HepG2 (cell line): ENCODE results near the gene INHBB. TPM values are rescaled to one million over a fixed set of nuclear protein-coding genes. Genes with fewer than 3 reads are reported as not detected.
A peak's percentile ranks its signal among the peaks of the same experiment; 100 is the strongest.

Experiments used
- DNMT1 ChIP-seq: sonication (generic); formaldehyde crosslinking; IDR thresholded peaks from 2 replicates; pipeline ENCODE4 v1.5.1; 2020; ENCODE audit warnings: mild to moderate bottlenecking, missing genetic modification reagents
- HMG20A ChIP-seq: IDR thresholded peaks from 2 replicates; pipeline ENCODE4 v1.6.1; 2016; ENCODE audit warnings: borderline replicate concordance
- HNRNPUL1 ChIP-seq: fragments of 200-400 bp; formaldehyde crosslinking; IDR thresholded peaks from 2 replicates; pipeline ENCODE4 v1.6.1; 2017; ENCODE audit warnings: low read depth, mild to moderate bottlenecking, low read length, moderate library complexity
- KLF12 ChIP-seq: sonication (generic); formaldehyde crosslinking; IDR thresholded peaks from 2 replicates; pipeline ENCODE4 v1.4.0; 2020; ENCODE audit warnings: missing genetic modification reagents, borderline replicate concordance
- ZNF317 ChIP-seq: sonication (generic); formaldehyde crosslinking; IDR thresholded peaks from 2 replicates; pipeline ENCODE4 v1.5.0; 2020; ENCODE audit warnings: mild to moderate bottlenecking, missing genetic modification reagents
- ZNF329 ChIP-seq: sonication (generic); formaldehyde crosslinking; IDR thresholded peaks from 2 replicates; pipeline ENCODE4 v1.9.0; 2021; ENCODE audit warnings: low read depth, mild to moderate bottlenecking, missing genetic modification reagents
- ZNF615 ChIP-seq: sonication (generic); formaldehyde crosslinking; IDR thresholded peaks from 2 replicates; pipeline ENCODE4 v1.5.0; 2020; ENCODE audit warnings: mild to moderate bottlenecking, missing genetic modification reagents, borderline replicate concordance
- ZNF7 ChIP-seq: IDR thresholded peaks from 2 replicates; pipeline ENCODE4 v1.6.1; 2016; ENCODE audit warnings: missing biosample characterization, missing genetic modification reagents
- ZNF879 ChIP-seq: sonication (generic); formaldehyde crosslinking; IDR thresholded peaks from 2 replicates; pipeline ENCODE4 v1.8.1; 2023; ENCODE audit warnings: missing genetic modification reagents
- polyA plus RNA-seq, 8 experiments: library from polyadenylated mRNA; depleted of rRNA in 3 of 8; stranded (reverse) in 7 of 8; unstranded in 1 of 8; fragments of >200 nt; fragmentation: Illumina TruSeq in 4 of 8; extraction: Trizol in 4 of 8; gene quantifications; 2 replicates each; pipeline versions ENCODE4 v1.2.1 to v1.2.3, GENCODE V29; 2011 to 2016; ENCODE audit warnings: low read depth in 4 of 8, missing spikeins in 1 of 8, mixed read lengths in 1 of 8; ENCODE audit not compliant: insufficient read depth in 1 of 8
- total RNA-seq, 5 experiments: library from RNA; depleted of rRNA; stranded (reverse); fragments of >200 nt; fragmentation: Illumina TruSeq; extraction: Trizol; gene quantifications; 2 replicates each; pipeline ENCODE4 v1.2.3, GENCODE V29; 2016; ENCODE audit warnings: low read depth in 1 of 5
- TF ChIP-seq, protein P1 (sequence below): IDR thresholded peaks from 2 replicates; pipeline ENCODE4 v1.6.1; 2016; ENCODE audit warnings: missing genetic modification reagents, missing compliant biosample characterization
- TF ChIP-seq, protein P2 (sequence below): sonication (generic); formaldehyde crosslinking; conservative IDR thresholded peaks from 2 replicates; pipeline ENCODE4 v1.8.0; 2022; ENCODE audit warnings: missing genetic modification reagents
- TF ChIP-seq, protein P3 (sequence below): sonication (generic); formaldehyde crosslinking; IDR thresholded peaks from 2 replicates; pipeline ENCODE4 v1.5.0; 2020; ENCODE audit warnings: mild to moderate bottlenecking, missing genetic modification reagents
- TF ChIP-seq, protein P4 (sequence below), 2 experiments: sonication (generic) in 1 of 2; formaldehyde crosslinking in 1 of 2; IDR thresholded peaks; 2 replicates each; pipeline versions ENCODE4 v1.4.0 to v1.6.1; 2018 to 2020; ENCODE audit warnings: missing genetic modification reagents in 2 of 2, borderline replicate concordance in 1 of 2, low read depth in 1 of 2, mild to moderate bottlenecking in 1 of 2, missing biosample characterization in 1 of 2
- TF ChIP-seq, protein P5 (sequence below): sonication (generic); formaldehyde crosslinking; IDR thresholded peaks from 2 replicates; pipeline ENCODE4 v1.8.0; 2022; ENCODE audit warnings: missing genetic modification reagents, mild to moderate bottlenecking, moderate library complexity, borderline replicate concordance

Gene INHBB
- total and polyA plus RNA-seq, 2 of the 13 experiments (the other 11 are each of a cell fraction or from before 2014, with no cell fraction given), result 0.20 to 1.7 TPM

DNA sequence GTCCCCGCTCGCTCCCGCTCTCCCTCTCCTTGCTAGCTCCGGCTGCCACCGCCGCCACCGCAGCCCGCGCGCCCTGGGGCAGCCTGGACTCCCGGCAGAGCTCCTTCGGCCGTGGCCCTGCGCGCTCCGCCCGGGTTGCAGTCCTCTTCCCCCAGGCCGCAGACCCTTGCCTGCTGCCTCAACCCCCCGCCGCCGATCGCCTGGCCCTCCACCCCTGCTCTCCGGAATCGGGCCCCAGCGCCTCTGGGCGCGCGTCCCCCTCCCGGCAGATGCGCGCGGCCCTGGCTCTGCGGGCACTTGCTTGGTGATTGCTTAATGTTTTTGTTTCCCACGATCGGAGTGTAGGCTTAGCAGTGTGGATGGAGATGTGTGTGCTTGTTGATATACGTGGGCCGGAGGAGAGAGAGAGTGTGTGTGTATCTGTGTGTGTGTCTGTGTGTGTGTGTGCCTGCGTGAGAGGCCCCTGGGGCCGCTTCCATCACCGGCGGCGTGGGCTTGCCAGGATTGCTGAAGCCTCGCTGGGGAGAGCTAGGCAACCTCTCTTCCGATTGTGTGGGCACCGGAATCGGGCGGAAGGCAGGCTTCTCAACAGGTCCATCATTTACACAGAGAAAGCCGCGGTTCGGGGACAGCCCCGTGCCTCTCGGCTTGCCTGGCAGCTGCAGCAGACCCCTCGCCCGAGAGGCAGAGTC lies 877 bp downstream of the INHBB start (continued):
- TF ChIP-seq, protein P1, sequence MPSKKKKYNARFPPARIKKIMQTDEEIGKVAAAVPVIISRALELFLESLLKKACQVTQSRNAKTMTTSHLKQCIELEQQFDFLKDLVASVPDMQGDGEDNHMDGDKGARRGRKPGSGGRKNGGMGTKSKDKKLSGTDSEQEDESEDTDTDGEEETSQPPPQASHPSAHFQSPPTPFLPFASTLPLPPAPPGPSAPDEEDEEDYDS (CRISPR knock-in tag), result no peak
- TF ChIP-seq, protein P2, sequence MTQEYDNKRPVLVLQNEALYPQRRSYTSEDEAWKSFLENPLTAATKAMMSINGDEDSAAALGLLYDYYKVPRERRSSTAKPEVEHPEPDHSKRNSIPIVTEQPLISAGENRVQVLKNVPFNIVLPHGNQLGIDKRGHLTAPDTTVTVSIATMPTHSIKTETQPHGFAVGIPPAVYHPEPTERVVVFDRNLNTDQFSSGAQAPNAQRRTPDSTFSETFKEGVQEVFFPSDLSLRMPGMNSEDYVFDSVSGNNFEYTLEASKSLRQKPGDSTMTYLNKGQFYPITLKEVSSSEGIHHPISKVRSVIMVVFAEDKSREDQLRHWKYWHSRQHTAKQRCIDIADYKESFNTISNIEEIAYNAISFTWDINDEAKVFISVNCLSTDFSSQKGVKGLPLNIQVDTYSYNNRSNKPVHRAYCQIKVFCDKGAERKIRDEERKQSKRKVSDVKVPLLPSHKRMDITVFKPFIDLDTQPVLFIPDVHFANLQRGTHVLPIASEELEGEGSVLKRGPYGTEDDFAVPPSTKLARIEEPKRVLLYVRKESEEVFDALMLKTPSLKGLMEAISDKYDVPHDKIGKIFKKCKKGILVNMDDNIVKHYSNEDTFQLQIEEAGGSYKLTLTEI (CRISPR knock-in tag), result no peak
- TF ChIP-seq, protein P3, sequence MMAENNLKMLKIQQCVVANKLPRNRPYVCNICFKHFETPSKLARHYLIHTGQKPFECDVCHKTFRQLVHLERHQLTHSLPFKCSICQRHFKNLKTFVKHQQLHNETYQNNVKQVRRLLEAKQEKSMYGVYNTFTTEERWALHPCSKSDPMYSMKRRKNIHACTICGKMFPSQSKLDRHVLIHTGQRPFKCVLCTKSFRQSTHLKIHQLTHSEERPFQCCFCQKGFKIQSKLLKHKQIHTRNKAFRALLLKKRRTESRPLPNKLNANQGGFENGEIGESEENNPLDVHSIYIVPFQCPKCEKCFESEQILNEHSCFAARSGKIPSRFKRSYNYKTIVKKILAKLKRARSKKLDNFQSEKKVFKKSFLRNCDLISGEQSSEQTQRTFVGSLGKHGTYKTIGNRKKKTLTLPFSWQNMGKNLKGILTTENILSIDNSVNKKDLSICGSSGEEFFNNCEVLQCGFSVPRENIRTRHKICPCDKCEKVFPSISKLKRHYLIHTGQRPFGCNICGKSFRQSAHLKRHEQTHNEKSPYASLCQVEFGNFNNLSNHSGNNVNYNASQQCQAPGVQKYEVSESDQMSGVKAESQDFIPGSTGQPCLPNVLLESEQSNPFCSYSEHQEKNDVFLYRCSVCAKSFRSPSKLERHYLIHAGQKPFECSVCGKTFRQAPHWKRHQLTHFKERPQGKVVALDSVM, result no peak
- TF ChIP-seq DNMT1 (CRISPR knock-in tag) (0 out of 2 replicates have a peak, but pooled peaks have one; percentile 12), ZNF615 (CRISPR knock-in tag) (no peak), ZNF7 (CRISPR knock-in tag) (no peak), HNRNPUL1 (no peak), HMG20A (CRISPR knock-in tag) (no peak), ZNF317 (CRISPR knock-in tag) (no peak), ZNF879 (CRISPR knock-in tag) (no peak), KLF12 (CRISPR knock-in tag) (no peak), ZNF329 (CRISPR knock-in tag) (no peak)
- TF ChIP-seq, protein P4, sequence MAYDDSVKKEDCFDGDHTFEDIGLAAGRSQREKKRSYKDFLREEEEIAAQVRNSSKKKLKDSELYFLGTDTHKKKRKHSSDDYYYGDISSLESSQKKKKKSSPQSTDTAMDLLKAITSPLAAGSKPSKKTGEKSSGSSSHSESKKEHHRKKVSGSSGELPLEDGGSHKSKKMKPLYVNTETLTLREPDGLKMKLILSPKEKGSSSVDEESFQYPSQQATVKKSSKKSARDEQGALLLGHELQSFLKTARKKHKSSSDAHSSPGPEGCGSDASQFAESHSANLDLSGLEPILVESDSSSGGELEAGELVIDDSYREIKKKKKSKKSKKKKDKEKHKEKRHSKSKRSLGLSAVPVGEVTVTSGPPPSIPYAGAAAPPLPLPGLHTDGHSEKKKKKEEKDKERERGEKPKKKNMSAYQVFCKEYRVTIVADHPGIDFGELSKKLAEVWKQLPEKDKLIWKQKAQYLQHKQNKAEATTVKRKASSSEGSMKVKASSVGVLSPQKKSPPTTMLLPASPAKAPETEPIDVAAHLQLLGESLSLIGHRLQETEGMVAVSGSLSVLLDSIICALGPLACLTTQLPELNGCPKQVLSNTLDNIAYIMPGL (CRISPR knock-in tag; IDR thresholded peaks at IDR 0.05; ENCODE audit: borderline replicate concordance in 1 of 2, low read depth in 1 of 2), result no peak
- TF ChIP-seq, protein P5, sequence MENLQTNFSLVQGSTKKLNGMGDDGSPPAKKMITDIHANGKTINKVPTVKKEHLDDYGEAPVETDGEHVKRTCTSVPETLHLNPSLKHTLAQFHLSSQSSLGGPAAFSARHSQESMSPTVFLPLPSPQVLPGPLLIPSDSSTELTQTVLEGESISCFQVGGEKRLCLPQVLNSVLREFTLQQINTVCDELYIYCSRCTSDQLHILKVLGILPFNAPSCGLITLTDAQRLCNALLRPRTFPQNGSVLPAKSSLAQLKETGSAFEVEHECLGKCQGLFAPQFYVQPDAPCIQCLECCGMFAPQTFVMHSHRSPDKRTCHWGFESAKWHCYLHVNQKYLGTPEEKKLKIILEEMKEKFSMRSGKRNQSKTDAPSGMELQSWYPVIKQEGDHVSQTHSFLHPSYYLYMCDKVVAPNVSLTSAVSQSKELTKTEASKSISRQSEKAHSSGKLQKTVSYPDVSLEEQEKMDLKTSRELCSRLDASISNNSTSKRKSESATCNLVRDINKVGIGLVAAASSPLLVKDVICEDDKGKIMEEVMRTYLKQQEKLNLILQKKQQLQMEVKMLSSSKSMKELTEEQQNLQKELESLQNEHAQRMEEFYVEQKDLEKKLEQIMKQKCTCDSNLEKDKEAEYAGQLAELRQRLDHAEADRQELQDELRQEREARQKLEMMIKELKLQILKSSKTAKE (CRISPR knock-in tag), result no peak
